Ramos (cell line): ENCODE results near the gene MINPP1.
"Not testable (repeated sequence)": the region's sequence is repeated elsewhere in the genome, so short reads cannot be mapped to it uniquely, and the experiment has no call there.

Source experiments
- in situ Hi-C: fragments of 300-500 bp; cut with MboI; formaldehyde crosslinking; loops from one replicate; pipeline ENCODE4 v1.14.3; 2022; ENCODE audit warnings: low sequenced_read_pairs; ENCODE audit not compliant: unreplicated experiment

MINPP1 gene, protein sequence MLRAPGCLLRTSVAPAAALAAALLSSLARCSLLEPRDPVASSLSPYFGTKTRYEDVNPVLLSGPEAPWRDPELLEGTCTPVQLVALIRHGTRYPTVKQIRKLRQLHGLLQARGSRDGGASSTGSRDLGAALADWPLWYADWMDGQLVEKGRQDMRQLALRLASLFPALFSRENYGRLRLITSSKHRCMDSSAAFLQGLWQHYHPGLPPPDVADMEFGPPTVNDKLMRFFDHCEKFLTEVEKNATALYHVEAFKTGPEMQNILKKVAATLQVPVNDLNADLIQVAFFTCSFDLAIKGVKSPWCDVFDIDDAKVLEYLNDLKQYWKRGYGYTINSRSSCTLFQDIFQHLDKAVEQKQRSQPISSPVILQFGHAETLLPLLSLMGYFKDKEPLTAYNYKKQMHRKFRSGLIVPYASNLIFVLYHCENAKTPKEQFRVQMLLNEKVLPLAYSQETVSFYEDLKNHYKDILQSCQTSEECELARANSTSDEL

GRCh38 chr10:87504640-87505365 lies at the start of gene MINPP1:
Gene MINPP1, plus strand, starts transcription at chr10:87504893. Its CDS starts 23 bp downstream, at chr10:87504916.
- in situ Hi-C loops = no loop called here

GRCh38 chr10:87456586-87457220 lies 48.0 kb upstream of the MINPP1 start:
- in situ Hi-C loops = not testable (repeated sequence)

DNA sequence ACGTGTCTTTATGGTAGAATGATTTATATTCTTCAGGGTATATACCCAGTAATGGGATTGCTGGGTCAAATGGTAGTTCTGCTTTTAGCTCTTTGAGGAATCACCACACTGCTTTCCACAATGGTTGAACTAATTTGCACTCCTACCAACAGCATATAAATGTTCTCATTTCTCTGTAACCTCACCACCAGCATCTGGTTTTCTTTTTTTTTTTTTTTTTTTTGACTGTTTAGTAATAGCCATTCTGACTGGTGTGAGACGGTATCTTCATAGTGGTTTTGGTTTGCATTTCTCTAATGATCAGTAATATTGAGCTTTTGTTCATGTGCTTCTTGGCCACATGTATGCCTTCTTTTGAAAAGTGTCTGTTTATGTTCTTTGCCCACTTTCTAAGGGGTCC lies 42.9 kb upstream of the MINPP1 start:
- in situ Hi-C loops = not testable (repeated sequence)

GRCh38 chr10:87466849-87467248 lies 37.8 kb upstream of the MINPP1 start:
- in situ Hi-C loops = not testable (repeated sequence)

DNA sequence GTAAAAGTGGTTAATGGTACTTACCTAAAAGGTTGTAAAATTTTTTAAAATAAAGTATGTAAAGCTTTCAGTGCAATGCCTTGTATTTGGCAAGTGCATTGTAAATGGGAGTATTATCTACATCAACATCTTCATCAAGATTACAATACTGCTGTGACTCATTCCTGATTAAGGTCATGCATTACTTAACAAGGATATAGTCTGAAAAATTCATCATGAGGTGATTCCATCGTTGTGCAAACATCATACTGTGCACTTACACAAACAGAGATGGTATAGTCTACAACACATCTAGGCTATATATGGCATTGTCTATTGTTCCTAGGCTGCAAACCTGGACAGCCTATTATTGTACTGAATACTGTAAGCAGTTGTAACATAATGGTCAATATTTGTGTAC lies 16.0 kb upstream of the MINPP1 start:
- in situ Hi-C loops = not testable (repeated sequence)

DNA sequence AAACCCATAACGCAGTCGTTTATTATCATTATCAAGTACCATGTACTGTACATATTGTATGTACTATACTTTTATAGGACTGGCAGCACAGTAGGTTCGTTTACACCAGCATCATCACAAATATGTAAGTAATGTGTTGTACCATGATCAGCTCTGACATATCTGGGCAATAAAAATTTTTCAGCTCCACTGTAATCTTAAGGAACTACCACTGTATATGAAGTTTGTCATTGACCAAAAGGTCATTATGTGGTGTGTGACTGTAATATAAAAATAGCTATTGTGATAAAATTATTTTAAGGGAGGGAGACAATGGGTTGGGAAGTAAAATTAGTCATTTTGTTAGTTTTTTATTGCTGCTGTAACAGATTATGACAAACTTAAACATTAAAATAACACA lies 14.4 kb upstream of the MINPP1 start:
- in situ Hi-C loops = not testable (repeated sequence)

GRCh38 chr10:87492450-87492849 lies 12.2 kb upstream of the MINPP1 start:
- in situ Hi-C loops = not testable (repeated sequence)

DNA sequence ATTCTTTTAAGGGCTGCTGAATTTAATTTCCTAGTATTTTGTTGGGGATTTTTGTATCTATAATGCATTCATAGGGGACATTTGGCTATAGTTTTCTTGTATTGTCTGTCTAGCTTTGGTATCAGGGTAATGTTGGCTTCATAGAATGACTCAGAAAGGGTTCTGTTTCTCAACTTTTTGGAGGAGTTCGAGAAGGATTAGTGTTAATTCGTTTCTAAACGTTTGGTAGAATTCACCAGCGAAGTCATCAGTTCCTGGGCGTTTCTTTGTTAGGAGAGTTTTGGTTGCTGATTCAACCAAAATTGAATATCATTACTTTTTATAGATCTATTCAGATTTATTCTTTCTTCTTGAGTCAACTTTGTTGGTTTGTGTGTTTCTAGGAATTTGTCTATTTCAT lies 9.2 kb upstream of the MINPP1 start:
- in situ Hi-C loops = not testable (repeated sequence)

DNA sequence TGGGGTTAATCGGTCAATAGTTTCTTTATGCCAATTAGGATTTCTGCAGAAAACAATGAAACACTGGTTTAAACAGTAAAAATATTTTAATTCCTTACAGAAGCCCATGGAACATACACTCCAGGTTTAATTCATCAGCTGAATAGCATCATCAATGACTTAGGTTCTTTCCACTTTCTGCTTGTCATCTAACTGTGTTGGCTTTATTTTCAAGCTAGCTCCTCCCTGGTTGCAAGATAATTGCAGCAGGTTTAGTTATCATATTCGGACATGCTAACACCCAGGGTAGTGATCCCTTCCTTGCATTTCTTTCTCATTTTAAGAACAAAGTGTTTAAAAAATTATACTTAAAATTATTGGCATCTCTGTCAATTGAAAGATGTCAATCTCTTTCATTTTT lies 7.3 kb upstream of the MINPP1 start:
- in situ Hi-C loops = not testable (repeated sequence)

GRCh38 chr10:87498106-87498789 lies 6.4 kb upstream of the MINPP1 start:
- in situ Hi-C loops = not testable (repeated sequence)

DNA sequence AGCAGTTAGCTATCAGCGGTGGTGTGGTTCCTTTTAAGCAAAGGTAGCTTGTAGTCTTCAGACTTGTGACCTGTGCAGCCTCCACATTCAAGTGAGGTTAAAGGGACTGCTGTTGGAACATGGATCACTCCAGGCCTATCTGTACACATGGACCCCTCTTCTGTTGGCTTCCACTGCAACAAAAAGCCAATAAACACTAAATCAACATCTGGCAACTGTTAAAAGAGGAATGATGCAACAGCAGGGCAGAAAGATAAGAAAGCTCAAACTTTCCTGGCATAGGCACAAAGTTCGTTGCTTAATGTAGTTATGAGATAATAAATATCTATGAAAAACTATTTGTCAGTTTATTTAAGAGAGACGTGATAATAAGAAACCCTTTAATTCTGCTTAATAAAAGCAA lies 4.0 kb upstream of the MINPP1 start:
- in situ Hi-C loops = no loop called here

- in situ Hi-C loops = no loop called here
Observed at GRCh38 chr10:87503401-87503800, 1.3 kb upstream of the MINPP1 start.

DNA sequence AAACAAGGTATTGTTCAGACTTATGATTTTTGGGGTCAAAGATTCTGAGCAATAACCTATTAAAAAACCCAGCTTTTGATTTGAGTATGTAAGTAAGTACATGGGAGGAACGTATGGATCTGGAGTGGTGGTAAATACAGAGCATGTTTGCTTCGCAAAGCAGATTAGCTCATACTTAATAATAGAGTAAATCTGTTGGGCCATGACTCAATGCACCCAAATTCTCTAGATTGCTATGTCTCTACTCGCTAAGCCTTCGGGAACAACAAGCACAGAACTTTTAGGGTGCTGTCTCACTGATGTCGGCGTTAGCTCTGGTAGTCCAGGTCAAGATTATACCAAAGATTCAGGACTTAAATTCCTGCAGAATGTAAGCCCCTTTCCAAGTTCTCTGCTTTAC lies 807 bp upstream of the MINPP1 start:
- in situ Hi-C loops = no loop called here

- in situ Hi-C loops = no loop called here
Observed at GRCh38 chr10:87504307-87504639, 420 bp upstream of the MINPP1 start.

- in situ Hi-C loops = no loop called here
Observed at GRCh38 chr10:87505366-87506111, 846 bp downstream of the MINPP1 start.

- in situ Hi-C loops = no loop called here
Observed at GRCh38 chr10:87506956-87507355, 2.3 kb downstream of the MINPP1 start.

- in situ Hi-C loops = no loop called here
Observed at GRCh38 chr10:87507879-87508483, 3.3 kb downstream of the MINPP1 start.

DNA sequence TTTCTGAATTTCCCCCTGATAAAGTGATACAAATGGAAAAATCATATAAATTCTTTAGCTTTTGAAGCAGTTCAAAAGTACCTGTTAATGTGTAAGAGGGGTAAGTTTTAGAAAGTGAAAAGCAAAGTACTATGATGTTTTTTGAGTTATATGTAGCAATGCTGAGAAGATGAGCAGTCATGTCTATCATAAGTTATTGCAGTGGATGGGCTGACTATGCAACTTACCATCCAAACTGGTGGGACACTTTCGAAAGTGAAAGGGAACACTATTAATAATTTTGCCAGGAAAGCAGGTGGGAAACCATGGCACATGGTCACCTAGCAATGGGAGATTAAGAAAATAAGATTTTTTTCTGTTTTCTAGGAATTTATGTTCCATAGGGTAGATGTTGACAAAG lies 4.1 kb downstream of the MINPP1 start:
- in situ Hi-C loops = no loop called here

- in situ Hi-C loops = no loop called here
Observed at GRCh38 chr10:87510025-87510424, 5.3 kb downstream of the MINPP1 start.
